GM19023 (cell line): Measurements from ENCODE around the gene DNM3.

ENCODE experiments used
- ATAC-seq: cut with Tn5 transposase; IDR thresholded peaks from one replicate; pipeline ENCODE4 v1.9.1; 2021; ENCODE audit warnings: mild to moderate bottlenecking, moderate library complexity; ENCODE audit not compliant: unreplicated experiment

The DNM3 gene

DNA sequence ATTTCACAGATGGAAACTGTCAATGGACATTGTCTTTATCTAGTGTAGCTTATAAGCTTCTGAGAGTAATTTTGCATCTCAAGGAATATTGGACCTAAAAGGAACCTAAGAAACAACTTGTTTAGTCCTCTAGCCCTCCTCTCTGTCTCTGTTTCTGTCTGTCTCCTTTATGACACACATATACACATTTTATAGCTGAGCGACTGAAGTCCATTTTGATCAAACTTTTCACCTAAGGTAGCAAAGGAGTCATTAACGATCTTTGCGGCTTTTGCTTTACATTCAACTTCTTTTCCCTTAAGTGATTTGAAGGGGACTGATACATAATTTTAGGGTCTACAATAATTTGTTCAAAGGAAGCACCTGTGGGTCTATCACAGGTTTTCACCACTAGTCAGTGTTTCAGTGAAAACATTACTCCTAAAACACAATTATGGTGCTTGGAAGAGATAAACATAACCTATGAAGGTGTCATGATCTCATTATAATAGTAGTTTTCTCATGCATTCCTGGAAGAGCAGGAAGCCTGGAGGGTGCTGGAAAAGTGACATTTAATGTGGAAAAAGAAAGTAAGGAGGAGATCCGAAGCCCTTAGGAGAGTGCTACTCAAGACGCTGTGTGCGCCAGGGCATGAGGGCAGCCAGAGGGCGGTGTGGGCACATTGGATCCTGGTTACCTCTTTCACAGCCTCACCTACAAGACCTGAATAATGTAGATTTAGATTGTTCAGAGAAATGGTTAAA, 248.6 kb downstream of the DNM3 start:
- ATAC-seq: no peak

GRCh38 chr1:172090511-172090817, 249.2 kb downstream of the DNM3 start:
- no peak for ATAC-seq

DNA sequence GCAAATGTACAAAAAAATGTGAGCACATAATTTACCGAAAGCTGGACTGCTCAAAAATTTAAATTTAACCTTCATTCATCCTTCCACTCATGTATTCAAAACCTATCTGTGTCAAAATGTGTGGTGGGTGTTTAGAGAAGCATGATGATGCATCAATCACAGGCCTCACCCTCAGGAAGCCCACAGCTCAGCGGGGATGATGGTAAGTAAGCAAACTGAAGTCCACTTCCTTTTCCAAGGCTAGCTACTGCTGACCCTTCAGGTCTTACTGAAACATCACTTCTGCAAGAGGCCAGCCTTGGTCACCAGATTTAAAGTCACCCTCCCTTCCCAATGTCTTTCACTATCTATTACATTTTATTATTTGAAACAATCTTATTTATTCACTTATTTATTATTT, 254.5 kb downstream of the DNM3 start:
- ATAC-seq: no peak

DNA sequence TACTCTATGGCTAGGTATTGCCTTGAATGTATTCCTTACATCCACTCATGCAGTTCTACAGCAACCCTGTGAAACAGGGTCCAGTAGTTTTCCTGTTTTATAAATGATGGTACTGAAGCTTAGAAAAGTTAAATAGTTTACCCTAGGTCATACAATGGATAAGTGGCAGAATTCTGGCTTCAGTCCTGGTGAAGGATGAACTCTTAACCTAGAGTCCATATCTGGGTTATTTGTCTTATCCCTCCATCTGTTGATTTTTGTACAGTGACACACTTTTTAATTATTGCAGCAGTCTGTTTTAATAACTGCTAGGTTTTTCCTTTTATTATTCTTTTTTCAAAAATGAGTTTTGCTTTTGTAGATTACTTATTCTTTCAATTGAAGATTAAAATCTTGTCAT, 263.9 kb downstream of the DNM3 start:
- ATAC-seq: no peak

DNA sequence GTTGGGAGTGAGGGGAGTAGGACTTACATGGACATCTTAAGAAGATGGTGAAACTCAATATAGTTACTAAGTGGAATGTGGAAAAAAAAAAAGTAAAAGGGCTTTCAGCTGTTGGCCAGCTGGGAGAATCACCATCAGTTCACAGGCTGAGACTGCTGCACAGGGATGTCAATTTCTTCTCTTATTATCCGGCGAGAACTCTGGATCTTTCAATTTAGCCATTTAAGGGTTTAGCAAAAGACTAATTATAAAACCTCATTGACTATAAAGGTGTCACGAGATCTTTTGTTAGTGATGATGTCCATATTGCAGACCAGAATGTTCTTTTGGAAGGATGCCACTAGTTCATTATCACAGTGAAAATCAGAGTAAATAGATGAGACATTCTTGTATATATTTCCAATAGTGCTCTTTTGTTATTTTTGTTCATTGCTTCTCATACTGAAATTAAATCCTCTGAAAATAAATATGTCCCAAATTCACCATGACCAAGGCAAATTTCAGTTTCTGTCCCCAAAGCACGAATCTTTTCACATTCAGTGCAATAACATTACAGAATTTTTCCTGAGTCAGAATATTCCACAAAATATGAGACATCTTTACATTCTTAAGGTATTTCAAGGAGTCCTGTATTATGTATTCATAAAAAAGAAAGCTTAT, 266.1 kb downstream of the DNM3 start:
- ATAC-seq: no peak

DNA sequence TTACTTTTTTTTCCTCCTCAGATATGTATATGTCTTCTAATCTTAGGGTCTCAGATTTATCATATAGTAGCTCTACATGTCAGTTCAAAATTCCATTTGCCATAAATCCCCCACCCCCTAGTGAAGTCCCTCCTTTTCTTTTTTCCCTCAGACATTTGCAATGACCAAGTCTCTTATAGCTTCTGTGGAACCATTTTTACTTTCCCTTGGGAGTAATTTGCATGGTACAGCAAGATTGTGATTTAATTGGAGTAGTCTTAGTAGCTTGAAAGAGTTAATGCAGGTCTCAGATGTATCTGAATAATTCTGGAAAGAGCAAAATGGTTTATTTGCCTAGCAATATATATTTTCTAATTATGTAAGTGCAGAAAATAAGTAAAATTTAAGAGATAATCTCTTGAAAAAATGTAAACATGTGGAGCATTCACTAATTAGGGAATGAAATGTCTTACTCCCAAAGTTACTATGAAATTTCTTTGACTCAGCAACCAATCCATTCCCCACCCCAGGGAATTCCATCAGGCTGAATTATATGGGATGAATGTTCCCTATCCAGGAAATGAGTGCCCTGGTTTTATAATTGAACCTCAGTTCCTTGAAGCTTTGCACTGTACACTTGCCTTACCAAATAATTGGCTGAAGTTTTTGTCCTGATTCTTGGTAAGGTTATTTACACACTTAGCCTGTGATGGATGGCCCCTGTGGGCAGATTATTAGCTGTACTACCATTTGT, 267.0 kb downstream of the DNM3 start:
- no peak for ATAC-seq

DNA sequence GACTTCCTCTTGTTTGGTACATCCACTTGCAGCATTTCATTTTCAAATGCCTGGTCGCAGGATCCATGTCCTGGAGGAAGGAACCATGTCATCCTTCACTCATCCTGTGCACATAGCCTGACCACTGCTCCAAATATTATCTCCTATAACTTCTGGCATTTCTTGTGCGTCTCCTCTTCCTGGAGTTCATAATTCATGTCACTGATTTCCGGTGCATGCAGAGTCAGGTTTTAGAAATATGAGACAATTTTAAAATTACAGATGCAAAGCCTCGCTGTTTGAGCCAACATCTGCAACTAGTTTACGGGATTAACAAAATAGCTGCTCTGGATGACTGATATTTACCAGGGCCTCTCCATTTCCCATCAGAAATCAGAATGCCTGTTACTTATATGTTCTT, 268.1 kb downstream of the DNM3 start:
- no peak for ATAC-seq

- ATAC-seq: no peak
Observed at GRCh38 chr1:172112576-172112975, 271.3 kb downstream of the DNM3 start.

DNA sequence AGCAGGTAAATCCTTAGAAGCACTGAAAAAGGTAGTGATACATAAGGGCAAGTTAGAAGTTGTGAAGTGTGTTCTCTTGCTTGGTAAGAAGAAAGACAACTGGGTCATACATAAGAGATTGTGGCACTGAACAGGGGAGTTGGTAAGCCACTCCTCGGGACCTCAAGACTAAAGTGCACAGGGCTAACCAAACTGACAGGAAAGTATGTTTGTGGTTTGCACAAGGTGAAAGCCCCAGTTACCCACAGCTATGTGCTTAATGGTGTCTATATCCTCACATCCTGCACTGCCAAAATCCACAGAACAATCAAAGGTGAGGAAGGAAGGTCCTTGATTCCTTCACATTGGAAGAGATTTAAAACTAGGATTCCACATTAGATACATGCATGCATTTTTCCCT, 276.5 kb downstream of the DNM3 start:
- ATAC-seq: no peak

- ATAC-seq: no peak
Observed at GRCh38 chr1:172118618-172119017, 277.3 kb downstream of the DNM3 start.

DNA sequence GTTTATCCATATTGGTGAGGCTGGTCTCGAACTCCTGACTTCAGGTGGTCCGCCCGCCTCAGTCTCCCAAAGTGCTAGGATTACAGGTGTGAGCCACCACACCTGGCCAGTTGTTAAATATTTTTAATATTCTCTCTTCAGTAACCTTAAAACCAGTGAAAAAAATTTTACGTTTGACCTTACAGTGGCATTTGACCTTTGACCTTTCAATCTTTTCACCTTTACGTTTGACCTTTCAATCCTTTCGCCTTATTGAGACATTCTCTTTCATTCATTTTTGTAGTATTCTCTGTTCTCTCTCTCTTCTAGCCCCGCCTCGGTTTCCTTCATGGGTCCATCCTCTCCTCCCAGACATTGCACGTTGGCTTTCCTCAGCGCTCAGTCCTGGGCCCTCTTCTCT, 277.9 kb downstream of the DNM3 start:
- no peak for ATAC-seq

- ATAC-seq: no peak
Observed at GRCh38 chr1:172120381-172120780, 279.1 kb downstream of the DNM3 start.

- no peak for ATAC-seq
Observed at GRCh38 chr1:172121081-172121717, 279.9 kb downstream of the DNM3 start.

DNA sequence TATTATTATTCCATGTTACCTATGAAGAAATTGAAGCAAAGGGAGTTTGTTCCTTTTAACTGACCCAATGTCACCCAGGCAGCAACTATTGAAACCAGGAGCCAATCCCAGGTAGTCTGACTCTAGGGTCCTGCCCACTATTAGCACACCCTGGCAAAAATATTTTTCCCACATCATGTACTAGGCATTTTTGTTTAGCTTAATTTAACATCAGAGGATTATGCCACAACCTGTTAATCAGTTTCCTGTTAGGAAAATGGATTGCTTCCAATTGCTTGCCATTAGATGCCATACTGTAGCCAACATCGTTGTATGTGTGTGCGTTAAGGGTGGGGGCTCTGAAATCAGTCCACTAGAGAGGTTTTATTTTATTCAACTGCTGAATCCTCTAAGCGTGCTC, 281.1 kb downstream of the DNM3 start:
- ATAC-seq: no peak

- ATAC-seq: no peak
Observed at GRCh38 chr1:172125250-172125649, 284.0 kb downstream of the DNM3 start.

DNA sequence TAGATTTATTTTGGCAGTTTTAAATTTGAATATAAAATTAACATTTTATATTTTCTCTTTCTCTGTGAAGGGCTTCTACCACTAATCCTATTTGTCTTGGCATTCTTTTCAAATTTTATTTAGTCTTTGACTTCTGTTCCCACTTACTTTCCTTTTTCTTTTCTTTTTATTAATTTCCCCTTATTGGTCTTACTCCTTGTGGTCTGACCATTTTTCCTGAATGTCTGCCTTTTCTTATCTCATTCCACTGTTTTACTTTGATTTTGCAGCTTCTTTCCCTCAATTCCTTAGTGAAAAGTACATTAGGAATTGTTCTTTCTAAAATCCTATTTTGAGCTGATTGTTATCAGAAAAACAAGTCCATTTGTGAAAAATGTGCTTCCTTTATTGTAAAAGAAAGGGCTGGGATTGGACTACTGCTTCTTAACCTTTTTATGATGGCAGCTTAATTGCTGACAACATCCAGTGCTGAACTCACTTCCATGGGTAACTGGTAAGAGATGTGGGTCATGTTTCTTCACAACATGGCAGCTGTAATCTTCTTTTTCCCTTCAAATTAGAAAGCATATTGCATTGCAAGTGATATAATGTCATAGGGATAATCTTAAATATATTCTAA, 284.6 kb downstream of the DNM3 start:
- no peak for ATAC-seq

GRCh38 chr1:172132836-172133235, 291.5 kb downstream of the DNM3 start:
- no peak for ATAC-seq

DNA sequence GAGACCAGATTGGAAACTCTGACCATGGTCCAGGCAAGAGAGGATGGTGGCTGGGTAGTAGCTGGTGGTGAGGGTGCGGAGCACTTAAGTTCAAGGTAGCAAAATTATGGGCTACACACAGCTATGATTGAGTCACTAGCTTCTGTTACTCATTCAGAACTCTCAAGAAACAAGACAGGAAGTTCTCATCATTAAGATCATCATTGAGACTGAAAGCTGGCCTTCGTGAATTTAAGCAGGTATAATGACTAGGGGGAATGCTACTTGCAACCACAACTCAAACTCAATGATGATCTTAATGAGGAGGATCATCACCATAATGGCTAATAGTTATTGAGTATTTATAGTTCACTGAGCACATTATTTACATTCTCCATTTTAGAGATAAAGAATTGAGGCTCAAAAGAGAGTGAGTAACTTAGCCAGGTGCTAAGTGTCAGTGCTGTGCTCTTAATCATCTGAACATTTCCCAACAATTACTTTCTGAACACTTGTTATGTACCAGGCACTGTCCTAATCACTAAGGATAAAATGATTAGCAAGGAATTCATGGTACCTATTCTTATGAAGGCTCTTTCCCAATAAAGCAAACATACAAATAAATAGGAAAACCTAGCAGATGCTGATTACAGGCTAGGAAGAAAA, 292.9 kb downstream of the DNM3 start:
- ATAC-seq: no peak

DNA sequence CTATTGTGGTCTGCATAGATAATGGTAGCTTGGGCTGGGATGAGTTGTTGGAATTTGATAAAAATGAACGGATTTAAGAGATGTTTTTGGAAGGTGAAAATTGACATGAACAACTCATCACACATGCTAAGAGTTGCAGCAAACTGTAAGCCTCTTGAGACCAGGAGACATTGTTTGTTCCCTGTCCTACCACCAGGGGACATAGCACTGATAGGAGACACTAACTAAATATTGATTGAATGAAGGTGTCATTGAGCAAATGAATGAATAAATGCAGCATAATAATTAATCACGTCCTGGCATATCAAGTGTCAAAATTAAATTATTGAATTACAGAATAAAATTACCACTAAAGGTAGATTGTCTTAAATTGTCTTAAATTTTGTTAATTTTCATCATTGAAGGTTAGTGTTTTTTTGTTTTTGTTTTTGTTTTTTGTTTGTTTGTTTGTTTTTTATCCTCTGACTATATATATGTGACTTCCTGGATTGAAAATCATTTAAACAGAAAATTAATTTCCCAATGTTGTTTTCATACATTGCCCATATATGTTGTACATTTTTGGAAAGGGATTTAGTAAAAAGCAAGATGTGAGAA, 293.9 kb downstream of the DNM3 start:
- no peak for ATAC-seq

GRCh38 chr1:172135978-172136610, 294.8 kb downstream of the DNM3 start:
- no peak for ATAC-seq
